MM.1S (cell line): ENCODE measurements around the gene PADI4.

ENCODE experiments used
- DNase-seq: peaks from one replicate; pipeline ENCODE4 v3.0.0-alpha.2; 2015
- H2AFZ ChIP-seq: fragments of 300-600 bp; sonication (generic); 2 replicates; pipeline ENCODE4 v1.6.0; 2016; ENCODE audit warnings: antibody characterized with exemption, low read length
- H3F3A ChIP-seq: fragments of 300-600 bp; sonication (generic); 2 replicates; pipeline ENCODE4 v1.6.1; 2016; ENCODE audit warnings: mild to moderate bottlenecking, antibody characterized with exemption, low read length, moderate library complexity, mixed read lengths; ENCODE audit not compliant: insufficient read depth
- H3K27ac ChIP-seq: fragments of 300-600 bp; sonication (generic); 2 replicates; pipeline ENCODE4 v1.5.1; 2016; ENCODE audit warnings: mild to moderate bottlenecking, low read length
- H3K27me3 ChIP-seq: fragments of 300-600 bp; sonication (generic); replicated peaks from 2 replicates; pipeline ENCODE4 v1.6.0; 2016; ENCODE audit warnings: low read length; ENCODE audit not compliant: insufficient read depth
- H3K36me3 ChIP-seq: fragments of 300-600 bp; sonication (generic); replicated peaks from 2 replicates; pipeline ENCODE4 v1.6.1; 2016; ENCODE audit warnings: mild to moderate bottlenecking, low read length, mixed read lengths; ENCODE audit not compliant: insufficient read depth
- H3K4me1 ChIP-seq: fragments of 300-600 bp; sonication (generic); 2 replicates; pipeline ENCODE4 v1.6.1; 2016; ENCODE audit warnings: low read length, mixed read lengths
- H3K4me2 ChIP-seq: fragments of 300-600 bp; sonication (generic); 2 replicates; pipeline ENCODE4 v1.6.0; 2016; ENCODE audit warnings: low read depth, low read length
- H3K4me3 ChIP-seq: fragments of 300-600 bp; sonication (generic); 2 replicates; pipeline ENCODE4 v1.5.1; 2016; ENCODE audit warnings: low read length, mixed read lengths
- H3K79me2 ChIP-seq: fragments of 300-600 bp; sonication (generic); 2 replicates; pipeline ENCODE4 v1.6.1; 2016; ENCODE audit warnings: mixed run types, low read length, mixed read lengths
- H3K9ac ChIP-seq: fragments of 300-600 bp; sonication (generic); 2 replicates; pipeline ENCODE4 v1.6.1; 2016; ENCODE audit warnings: low read length, mixed read lengths
- H3K9me2 ChIP-seq: fragments of 300-600 bp; sonication (generic); replicated peaks from 2 replicates; pipeline ENCODE4 v1.6.1; 2016; ENCODE audit warnings: mild to moderate bottlenecking, low read length, mixed read lengths; ENCODE audit not compliant: insufficient read depth
- H3K9me3 ChIP-seq: fragments of 300-600 bp; sonication (generic); replicated peaks from 2 replicates; pipeline ENCODE4 v1.6.1; 2016; ENCODE audit warnings: mild to moderate bottlenecking, low read length, mixed read lengths; ENCODE audit not compliant: insufficient read depth
- H4K20me1 ChIP-seq: fragments of 300-600 bp; sonication (generic); 2 replicates; pipeline ENCODE4 v1.6.1; 2016; ENCODE audit warnings: mild to moderate bottlenecking, low read length, moderate library complexity, mixed read lengths; ENCODE audit not compliant: insufficient read depth
- EZH2 ChIP-seq: fragments of 300-600 bp; sonication (generic); optimal IDR thresholded peaks from 2 replicates; pipeline ENCODE3; 2017; ENCODE audit warnings: low read depth, mild to moderate bottlenecking, antibody characterized with exemption, low read length, mixed read lengths
- EZH2phosphoT487 ChIP-seq: fragments of 300-600 bp; sonication (generic); IDR thresholded peaks from 2 replicates; pipeline ENCODE4 v1.6.1; 2018; ENCODE audit warnings: antibody characterized with exemption, low read length
- TF ChIP-seq, protein P1 (sequence below): fragments of 300-600 bp; sonication (generic); IDR thresholded peaks from 2 replicates; pipeline ENCODE4 v1.5.1; 2016; ENCODE audit warnings: antibody characterized with exemption, low read length, mixed read lengths

Gene PADI4

DNA sequence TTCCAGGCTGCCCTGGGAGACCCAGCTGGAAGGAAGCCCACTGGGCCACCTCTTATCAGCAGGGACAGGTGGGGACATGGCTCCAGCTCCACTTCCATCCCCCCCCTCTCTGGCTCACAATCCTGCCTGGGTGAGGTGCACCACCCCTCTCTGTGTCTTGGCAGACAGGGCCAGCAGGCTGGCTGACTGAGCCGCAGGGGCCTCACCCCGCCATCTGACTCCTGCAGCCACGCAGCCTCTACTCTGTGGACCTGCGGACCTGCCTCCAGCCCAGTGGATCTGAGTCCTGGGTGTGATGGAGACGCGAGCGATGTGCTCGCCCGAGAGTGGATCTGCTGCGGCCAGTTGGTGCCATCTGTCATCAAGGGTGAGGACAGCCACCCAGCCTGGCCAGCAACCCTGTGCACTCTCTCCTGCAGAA, 101.4 kb downstream of the PADI4 start:
- Histone ChIP-seq H3K27ac (no peak overlapping the region), H3K36me3 (peaks cover 18% of the 10 kb centered on the region), H3K9ac (no peak overlapping the region)

DNA sequence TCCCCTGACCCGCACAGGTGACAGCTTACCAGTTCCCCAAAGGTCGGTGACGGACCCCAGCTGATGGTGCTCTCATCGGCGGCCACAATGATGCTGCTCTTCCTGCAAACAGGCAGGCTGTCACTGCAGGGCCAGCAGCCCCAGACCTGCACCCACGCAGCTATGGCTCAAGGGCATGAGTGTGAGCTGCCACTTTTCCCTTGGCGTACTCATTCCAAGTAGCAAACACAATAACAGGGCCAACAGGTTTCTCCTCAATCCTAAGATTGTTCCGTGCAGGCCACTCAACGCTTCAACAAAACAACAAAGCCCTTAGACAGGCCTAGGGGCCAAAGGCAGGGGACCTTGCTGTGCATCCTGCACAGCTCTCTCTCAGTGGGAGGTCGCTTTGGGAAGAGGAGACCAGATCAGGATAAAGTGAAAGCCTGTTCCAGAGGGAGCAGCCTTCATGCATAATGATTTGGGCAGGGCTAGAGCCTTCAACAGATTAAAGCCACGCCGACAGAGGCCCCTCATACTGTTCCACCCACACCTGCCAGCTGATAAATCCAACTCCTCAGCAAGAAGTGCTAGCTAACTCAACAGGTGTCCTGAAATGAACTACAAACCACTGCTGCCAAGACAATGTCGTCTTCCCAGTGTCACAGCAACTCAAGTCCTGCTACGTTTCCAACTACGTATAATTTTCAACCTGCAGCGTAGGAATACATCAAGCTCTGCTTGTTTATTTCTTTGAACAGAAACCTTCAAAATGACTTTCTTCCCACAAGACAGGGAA, 104.3 kb downstream of the PADI4 start:
- Histone ChIP-seq H3K9me3 (no peaks in the 10 kb centered on the region), H3K9ac (no peak overlapping the region), H3K9me2 (no peaks in the 10 kb centered on the region), H2AFZ (no peak overlapping the region), H4K20me1 (no peaks in the 10 kb centered on the region), H3K4me2 (no peak overlapping the region), H3F3A (no peaks in the 10 kb centered on the region), H3K36me3 (peaks cover 25% of the 10 kb centered on the region), H3K4me3 (no peak overlapping the region), H3K4me1 (no peaks in the 10 kb centered on the region), H3K79me2 (peaks cover 11% of the 10 kb centered on the region; the same call in 1 of the 2 replicates), H3K27me3 (no peaks in the 10 kb centered on the region), H3K27ac (no peak overlapping the region)
- no peak for DNase-seq
- TF ChIP-seq EZH2phosphoT487 = no peak

More for the DNA sequence above, 101.4 kb downstream of the PADI4 start:
- no peaks in the 10 kb centered on the region for H3K4me1 ChIP-seq
- H3K9me2 ChIP-seq = no peaks in the 10 kb centered on the region
- H3K9me3 ChIP-seq = no peaks in the 10 kb centered on the region
- H3K4me2 ChIP-seq = no peak overlapping the region
- TF ChIP-seq EZH2phosphoT487 (no peak), EZH2 (no peak)
- TF ChIP-seq, protein P1, sequence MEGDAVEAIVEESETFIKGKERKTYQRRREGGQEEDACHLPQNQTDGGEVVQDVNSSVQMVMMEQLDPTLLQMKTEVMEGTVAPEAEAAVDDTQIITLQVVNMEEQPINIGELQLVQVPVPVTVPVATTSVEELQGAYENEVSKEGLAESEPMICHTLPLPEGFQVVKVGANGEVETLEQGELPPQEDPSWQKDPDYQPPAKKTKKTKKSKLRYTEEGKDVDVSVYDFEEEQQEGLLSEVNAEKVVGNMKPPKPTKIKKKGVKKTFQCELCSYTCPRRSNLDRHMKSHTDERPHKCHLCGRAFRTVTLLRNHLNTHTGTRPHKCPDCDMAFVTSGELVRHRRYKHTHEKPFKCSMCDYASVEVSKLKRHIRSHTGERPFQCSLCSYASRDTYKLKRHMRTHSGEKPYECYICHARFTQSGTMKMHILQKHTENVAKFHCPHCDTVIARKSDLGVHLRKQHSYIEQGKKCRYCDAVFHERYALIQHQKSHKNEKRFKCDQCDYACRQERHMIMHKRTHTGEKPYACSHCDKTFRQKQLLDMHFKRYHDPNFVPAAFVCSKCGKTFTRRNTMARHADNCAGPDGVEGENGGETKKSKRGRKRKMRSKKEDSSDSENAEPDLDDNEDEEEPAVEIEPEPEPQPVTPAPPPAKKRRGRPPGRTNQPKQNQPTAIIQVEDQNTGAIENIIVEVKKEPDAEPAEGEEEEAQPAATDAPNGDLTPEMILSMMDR = no peak
- no peaks in the 10 kb centered on the region for H3K27me3 ChIP-seq
- DNase-seq = no peak
- H4K20me1 ChIP-seq = no peaks in the 10 kb centered on the region
- H3F3A ChIP-seq = 0 out of 2 replicates have a peak, but pooled peaks cover 5% of the 10 kb centered on the region
- H2AFZ ChIP-seq = no peak overlapping the region
- no peaks in the 10 kb centered on the region for H3K79me2 ChIP-seq
- no peak overlapping the region for H3K4me3 ChIP-seq
